Mucosa of rectum (tissue), 2 donors: ENCODE data around the gene NLRC5.

ENCODE experiments used
- H3K27ac ChIP-seq, 2 donors: one replicate each; pipeline ENCODE4 v1.7.0; 2013; ENCODE audit warnings: inconsistent platforms in 2 of 2, low read depth in 2 of 2, low read length in 2 of 2
- H3K27me3 ChIP-seq, 2 donors: one replicate each; pipeline ENCODE4 v1.7.0; 2013; ENCODE audit warnings: low read length in 2 of 2; ENCODE audit not compliant: control insufficient read depth in 2 of 2, insufficient read depth in 2 of 2
- H3K36me3 ChIP-seq, 2 donors: one replicate each; pipeline ENCODE4 v1.7.0; 2013; ENCODE audit warnings: low read length in 2 of 2; ENCODE audit not compliant: control insufficient read depth in 2 of 2, insufficient read depth in 2 of 2
- H3K4me1 ChIP-seq, 2 donors: one replicate each; pipeline ENCODE4 v1.7.0; 2013; ENCODE audit warnings: low read length in 2 of 2, mild to moderate bottlenecking in 1 of 2; ENCODE audit not compliant: control insufficient read depth in 2 of 2, insufficient read depth in 2 of 2
- H3K4me3 ChIP-seq, 2 donors: one replicate each; pipeline ENCODE4 v1.7.0; 2013; ENCODE audit warnings: low read length in 2 of 2
- H3K9ac ChIP-seq, 2 donors: one replicate each; pipeline ENCODE4 v1.7.0; 2013; ENCODE audit warnings: low read length in 2 of 2, low read depth in 1 of 2, mild to moderate bottlenecking in 1 of 2
- H3K9me3 ChIP-seq, 2 donors: one replicate each; pipeline ENCODE4 v1.7.0; 2013; ENCODE audit warnings: low read length in 2 of 2; ENCODE audit not compliant: control insufficient read depth in 2 of 2
- donor health status: healthy.
- donor health status: Normal muscosa, but diverticular disease.

Gene NLRC5, protein sequence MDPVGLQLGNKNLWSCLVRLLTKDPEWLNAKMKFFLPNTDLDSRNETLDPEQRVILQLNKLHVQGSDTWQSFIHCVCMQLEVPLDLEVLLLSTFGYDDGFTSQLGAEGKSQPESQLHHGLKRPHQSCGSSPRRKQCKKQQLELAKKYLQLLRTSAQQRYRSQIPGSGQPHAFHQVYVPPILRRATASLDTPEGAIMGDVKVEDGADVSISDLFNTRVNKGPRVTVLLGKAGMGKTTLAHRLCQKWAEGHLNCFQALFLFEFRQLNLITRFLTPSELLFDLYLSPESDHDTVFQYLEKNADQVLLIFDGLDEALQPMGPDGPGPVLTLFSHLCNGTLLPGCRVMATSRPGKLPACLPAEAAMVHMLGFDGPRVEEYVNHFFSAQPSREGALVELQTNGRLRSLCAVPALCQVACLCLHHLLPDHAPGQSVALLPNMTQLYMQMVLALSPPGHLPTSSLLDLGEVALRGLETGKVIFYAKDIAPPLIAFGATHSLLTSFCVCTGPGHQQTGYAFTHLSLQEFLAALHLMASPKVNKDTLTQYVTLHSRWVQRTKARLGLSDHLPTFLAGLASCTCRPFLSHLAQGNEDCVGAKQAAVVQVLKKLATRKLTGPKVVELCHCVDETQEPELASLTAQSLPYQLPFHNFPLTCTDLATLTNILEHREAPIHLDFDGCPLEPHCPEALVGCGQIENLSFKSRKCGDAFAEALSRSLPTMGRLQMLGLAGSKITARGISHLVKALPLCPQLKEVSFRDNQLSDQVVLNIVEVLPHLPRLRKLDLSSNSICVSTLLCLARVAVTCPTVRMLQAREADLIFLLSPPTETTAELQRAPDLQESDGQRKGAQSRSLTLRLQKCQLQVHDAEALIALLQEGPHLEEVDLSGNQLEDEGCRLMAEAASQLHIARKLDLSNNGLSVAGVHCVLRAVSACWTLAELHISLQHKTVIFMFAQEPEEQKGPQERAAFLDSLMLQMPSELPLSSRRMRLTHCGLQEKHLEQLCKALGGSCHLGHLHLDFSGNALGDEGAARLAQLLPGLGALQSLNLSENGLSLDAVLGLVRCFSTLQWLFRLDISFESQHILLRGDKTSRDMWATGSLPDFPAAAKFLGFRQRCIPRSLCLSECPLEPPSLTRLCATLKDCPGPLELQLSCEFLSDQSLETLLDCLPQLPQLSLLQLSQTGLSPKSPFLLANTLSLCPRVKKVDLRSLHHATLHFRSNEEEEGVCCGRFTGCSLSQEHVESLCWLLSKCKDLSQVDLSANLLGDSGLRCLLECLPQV (N-terminal part only)

DNA sequence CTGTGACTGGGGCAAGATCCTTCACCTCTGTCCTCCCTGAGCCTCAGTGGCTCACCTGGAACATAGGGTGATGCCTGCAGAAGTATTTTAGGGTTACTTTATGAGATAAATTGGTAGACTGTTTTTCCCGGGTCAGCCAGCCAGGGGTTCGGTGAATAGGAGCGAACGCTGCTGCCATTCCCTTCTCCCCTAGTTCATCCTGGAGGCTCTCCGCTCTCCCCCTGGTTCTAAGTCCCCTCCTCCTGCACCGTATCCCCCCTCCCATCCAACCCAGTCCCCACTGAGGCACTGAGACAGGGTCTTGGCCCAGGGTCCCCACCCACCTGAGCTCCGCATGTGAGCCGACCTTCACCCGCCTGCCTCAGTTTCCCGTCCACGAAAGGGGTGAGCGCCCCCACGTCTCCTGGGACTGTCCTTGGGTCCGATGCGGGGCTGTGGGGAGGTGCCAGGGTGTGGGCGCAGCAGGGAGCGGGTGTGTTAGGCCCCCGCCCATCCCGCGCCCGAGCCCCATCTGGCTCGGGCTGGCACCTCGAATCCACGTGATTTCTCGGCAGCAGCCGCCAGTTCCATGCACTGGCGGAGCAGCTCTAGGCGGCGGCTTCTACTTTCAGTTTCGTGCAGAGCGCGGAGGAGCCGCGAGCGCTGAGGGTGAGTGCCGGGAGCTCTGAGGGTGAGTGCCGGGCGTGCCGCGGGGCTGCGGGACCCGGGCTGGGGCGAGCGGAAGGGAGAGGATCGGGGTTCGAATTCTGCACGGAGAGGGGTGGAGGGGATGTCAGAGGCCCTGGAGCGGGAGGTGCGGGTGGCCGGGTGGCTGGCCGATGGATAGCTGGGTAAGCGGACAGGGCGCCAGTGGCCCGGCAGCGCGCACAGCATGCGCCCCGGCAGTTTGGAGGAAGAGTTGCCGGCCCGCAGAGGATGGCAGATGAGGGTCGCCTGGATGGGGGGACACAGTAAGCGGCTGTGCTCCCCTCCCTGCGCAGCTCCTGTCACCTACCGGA lies at the start of gene NLRC5:
NLRC5 (plus strand) TSS at position 610 of the 998 bp plus-strand sequence. CDS start 31,156 bp downstream, outside the sequence.
- Histone ChIP-seq H3K27me3 (no peaks in the 10 kb centered on the region), H3K4me1 (peaks cover 37 to 47% of the 10 kb centered on the region in 2 donors), H3K27ac (peak within 1 kb of the TSS; percentile 88 to 93), H3K36me3 (peaks cover 0 to 2% of the 10 kb centered on the region in 2 donors), H3K9me3 (no peaks in the 10 kb centered on the region), H3K4me3 (peak within 1 kb of the TSS; percentile 94 to 95), H3K9ac (peak within 1 kb of the TSS; percentile 83 to 97)

DNA sequence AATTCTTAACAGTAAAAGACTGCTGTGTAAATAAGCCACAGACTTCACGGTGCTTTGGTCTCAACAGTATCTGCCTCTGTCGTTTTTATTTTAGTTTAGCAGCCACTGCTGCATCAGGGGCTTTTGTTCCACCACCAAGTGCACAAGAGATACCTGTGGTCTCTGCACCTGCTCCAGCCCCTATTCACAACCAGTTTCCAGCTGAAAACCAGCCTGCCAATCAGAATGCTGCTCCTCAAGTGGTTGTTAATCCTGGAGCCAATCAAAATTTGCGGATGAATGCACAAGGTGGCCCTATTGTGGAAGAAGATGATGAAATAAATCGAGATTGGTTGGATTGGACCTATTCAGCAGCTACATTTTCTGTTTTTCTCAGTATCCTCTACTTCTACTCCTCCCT lies 49.6 kb upstream of the NLRC5 start:
- H3K27me3 ChIP-seq = no peaks in the 10 kb centered on the region
- no peak overlapping the region for H3K4me3 ChIP-seq
- peak overlapping the region in 1 of 2 donors; percentile 20 for H3K27ac ChIP-seq
- H3K9me3 ChIP-seq = no peaks in the 10 kb centered on the region
- H3K36me3 ChIP-seq = peaks cover 94 to 95% of the 10 kb centered on the region in 2 donors
- H3K9ac ChIP-seq = no peak overlapping the region
- H3K4me1 ChIP-seq = peaks cover 7 to 12% of the 10 kb centered on the region in 2 donors

DNA sequence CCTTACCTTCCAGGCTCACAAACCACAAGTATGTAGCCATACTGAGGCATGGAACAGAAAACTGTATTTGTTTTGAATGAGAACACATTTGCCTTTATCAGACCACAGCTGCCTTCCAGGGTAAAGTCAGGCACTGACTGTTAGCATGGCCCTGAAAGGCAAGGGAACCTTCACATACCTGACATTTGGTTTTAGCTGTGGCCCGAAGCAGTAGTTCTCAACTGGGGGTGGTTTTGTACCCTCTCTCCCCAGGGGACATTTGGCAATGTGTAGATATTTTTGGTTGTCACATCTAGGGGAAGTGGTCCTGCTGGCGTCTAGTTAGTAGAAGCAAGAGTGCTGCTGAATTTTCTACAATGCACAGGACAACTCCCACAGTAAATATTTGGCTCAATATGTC lies 48.3 kb upstream of the NLRC5 start:
- Histone ChIP-seq H3K27me3 (no peaks in the 10 kb centered on the region), H3K4me1 (peaks cover 7 to 8% of the 10 kb centered on the region in 2 donors), H3K4me3 (no peak overlapping the region), H3K27ac (no peak overlapping the region), H3K9ac (peak overlapping the region in 1 of 2 donors; percentile 3), H3K9me3 (no peaks in the 10 kb centered on the region), H3K36me3 (peaks cover 91 to 92% of the 10 kb centered on the region in 2 donors)

DNA sequence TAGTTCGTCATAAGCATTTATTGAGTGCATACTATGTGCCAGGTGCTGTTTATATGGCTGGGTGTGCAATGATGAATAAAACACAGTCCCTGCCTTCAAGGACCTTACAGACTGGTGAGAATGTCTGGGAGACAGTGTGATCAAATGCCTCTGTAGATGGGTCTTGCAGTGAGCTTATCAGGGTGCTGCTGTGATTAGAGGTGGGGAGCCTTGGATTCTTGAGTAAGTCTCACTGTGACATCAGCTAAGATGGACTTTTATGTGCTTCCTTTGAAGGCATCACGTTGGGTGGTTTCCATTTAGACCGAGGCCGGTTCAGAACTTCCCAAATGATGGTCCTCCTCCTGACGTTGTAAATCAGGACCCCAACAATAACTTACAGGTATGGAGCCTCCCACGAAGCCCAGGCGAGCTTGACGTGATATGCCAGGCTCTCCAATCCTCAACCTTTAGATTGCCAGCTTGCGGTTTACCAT lies 47.5 kb upstream of the NLRC5 start:
- no peak overlapping the region for H3K27ac ChIP-seq

DNA sequence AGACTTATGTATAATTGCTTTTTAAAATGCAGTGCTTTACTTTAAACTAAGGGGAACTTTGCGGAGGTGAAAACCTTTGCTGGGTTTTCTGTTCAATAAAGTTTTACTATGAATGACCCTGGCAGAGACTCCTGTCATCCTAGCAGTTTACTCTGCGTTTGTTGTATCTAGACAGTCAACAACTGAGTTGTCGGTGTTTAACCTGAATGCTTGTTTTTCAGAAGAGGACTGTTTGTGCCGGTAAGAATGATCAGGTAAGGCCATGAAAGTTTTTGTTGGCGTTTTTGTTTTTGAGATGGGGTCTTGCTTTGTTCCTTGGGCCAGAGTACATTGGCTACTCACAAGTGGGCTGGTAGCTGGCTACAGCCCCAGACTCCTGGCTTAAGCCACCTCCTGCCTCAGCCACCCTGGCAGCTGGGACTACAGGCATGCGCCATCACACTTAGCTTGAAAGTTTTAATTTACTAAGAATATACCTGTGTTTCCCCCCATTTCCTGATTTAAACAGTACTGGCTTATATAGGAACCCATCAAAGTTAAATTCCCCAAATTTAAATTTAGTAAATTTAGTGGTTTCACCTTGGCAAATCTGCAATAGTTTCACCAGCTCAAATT lies 45.5 kb upstream of the NLRC5 start:
- Histone ChIP-seq H3K27ac (no peak overlapping the region), H3K4me3 (no peak overlapping the region), H3K9ac (no peak overlapping the region), H3K27me3 (no peaks in the 10 kb centered on the region), H3K4me1 (peaks cover 0 to under 1% of the 10 kb centered on the region in 2 donors), H3K36me3 (peaks cover 66 to 69% of the 10 kb centered on the region in 2 donors), H3K9me3 (no peaks in the 10 kb centered on the region)

More for the DNA sequence above, 47.5 kb upstream of the NLRC5 start:
- no peak overlapping the region for H3K4me3 ChIP-seq
- no peaks in the 10 kb centered on the region for H3K9me3 ChIP-seq
- H3K36me3 ChIP-seq = peaks cover 84 to 86% of the 10 kb centered on the region in 2 donors
- no peaks in the 10 kb centered on the region for H3K27me3 ChIP-seq
- H3K4me1 ChIP-seq = peaks cover 5 to 7% of the 10 kb centered on the region in 2 donors
- H3K9ac ChIP-seq = no peak overlapping the region

DNA sequence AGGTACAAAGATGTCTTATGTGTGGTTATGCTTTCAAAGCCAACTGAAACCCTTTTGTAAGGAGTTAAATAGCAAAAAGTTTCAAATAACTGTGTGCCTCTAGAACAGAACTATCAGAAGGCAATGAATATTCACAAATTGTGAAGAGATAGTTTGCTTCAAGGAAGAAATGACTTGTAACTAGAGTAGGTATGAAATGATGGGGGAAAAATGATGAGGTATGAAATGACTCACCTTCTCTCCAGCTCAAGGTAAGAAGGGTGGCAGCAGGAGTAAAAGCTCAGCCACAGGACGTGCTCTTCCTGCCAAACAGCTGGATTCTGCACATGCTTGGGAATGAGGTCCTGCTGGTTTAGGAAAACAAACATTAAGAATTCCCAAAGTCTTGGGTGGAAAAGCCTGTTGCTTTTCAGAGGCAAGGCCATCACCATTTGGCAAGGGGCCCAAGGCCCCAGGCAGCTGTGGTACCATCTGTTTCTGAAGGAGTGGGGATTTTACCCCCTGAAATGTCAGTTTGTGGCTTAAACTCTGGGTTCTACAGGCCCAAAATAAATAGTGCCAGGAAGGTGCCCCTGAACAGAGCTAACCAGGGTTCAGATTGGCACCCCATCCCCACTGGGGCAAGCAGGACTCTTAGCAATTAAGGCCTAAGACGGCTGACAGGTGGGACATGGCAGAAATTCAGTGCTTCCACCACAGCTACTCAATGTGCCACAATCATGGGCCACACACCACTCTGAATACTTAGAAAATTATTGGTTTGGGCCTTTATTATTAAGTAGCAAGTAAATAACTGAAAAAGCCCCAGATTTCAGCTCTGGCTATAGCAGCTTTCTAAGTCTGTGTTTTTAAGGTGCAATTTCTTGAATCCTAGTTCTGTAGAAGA lies 44.2 kb upstream of the NLRC5 start:
- Histone ChIP-seq H3K27me3 (no peaks in the 10 kb centered on the region), H3K4me3 (no peak overlapping the region), H3K4me1 (no peaks in the 10 kb centered on the region), H3K27ac (no peak overlapping the region), H3K36me3 (peaks cover 53 to 55% of the 10 kb centered on the region in 2 donors), H3K9ac (no peak overlapping the region), H3K9me3 (no peaks in the 10 kb centered on the region)

DNA sequence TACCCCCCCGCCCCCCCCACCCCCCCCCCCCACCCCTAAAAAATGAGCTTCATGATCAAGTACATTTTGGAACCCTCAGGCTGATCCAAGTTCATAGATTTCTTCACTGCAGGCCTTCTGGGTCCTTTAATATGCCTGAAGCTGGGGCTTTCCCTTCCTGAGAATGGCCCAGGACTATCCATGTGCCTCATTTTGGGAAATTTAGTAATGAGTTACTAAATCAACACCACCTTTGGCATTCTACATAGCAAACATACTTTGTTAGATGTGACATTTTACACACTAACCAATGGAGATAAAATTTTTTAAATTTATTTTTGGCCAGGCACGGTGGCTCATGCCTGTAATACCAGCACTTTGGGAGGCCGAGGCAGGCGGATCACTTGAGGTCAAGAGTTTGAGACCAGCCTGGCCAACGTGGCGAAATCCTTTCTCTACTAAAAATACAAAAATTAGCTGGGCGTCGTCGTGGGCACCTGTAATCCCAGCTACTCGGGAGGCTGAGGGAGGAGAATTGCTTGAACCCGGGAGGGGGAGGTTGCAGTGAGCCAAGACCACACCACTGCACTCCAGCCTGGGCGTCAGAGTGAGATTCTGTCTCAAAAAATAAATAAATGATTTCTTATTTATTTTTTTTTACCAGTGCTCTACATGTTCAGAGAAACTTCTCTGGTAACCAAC lies 43.4 kb upstream of the NLRC5 start:
- Histone ChIP-seq H3K4me3 (no peak overlapping the region), H3K27ac (no peak overlapping the region), H3K9ac (no peak overlapping the region), H3K4me1 (peaks cover 0 to 2% of the 10 kb centered on the region in 2 donors), H3K9me3 (no peaks in the 10 kb centered on the region), H3K36me3 (peaks cover 45 to 47% of the 10 kb centered on the region in 2 donors), H3K27me3 (no peaks in the 10 kb centered on the region)
